GM12878 (cell line): ENCODE measurements around the gene DAO. TPM values are rescaled to one million over a fixed set of nuclear protein-coding genes. Genes with fewer than 3 reads are reported as not detected.
A peak's percentile ranks its signal among the peaks of the same experiment; 100 is the strongest.

Experiments used
- ATAC-seq: fragments of 200-7000 bp; cut with Tn5 transposase; 3 replicates; pipeline ENCODE4 v1.9.1; 2020; ENCODE audit warnings: mild to moderate bottlenecking, moderate library complexity
- BruUV-seq: library from RNA; stranded (reverse); fragments of 400-500 nt; replicated peaks from 2 replicates; lab custom pipeline; 2021; lab: Mats Ljungman, UMichigan
- CTCF ChIA-PET: fragments of 300-600 bp; sonication (Branson Sonifier 250); formaldehyde crosslinking; extraction: SDS; loops from one replicate; lab custom pipeline; 2021; ENCODE audit warnings: inconsistent platforms; lab: Yijun Ruan, JAX
- POLR2A ChIA-PET: fragments of 350-600 bp; formaldehyde crosslinking; extraction: SDS; loops from one replicate; lab custom pipeline; 2021; ENCODE audit warnings: inconsistent platforms; lab: Charles Lee
- RAD21 ChIA-PET: fragments of 300-600 bp; sonication (Branson Sonifier 250); formaldehyde crosslinking; loops from one replicate; lab custom pipeline; 2023; ENCODE audit warnings: antibody characterized with exemption; ENCODE audit not compliant: unreplicated experiment; lab: Charles Lee
- SMC1A ChIA-PET: fragments of 300-600 bp; sonication (Branson Sonifier 250); formaldehyde crosslinking; loops from one replicate; lab custom pipeline; 2023; ENCODE audit not compliant: unreplicated experiment, uncharacterized antibody; lab: Charles Lee
- DNase-seq: peaks from one replicate; pipeline ENCODE4 v3.0.0-alpha.2; 2011; ENCODE audit warnings: low read depth, low spot score
- FAIRE-seq: peaks from 3 replicates; lab custom pipeline; 2011; peaks lifted over from hg19 to GRCh38; lab: Jason Lieb, UNC
- H2AFZ ChIP-seq: 2 replicates; pipeline ENCODE4 v1.6.0; 2011; ENCODE audit warnings: low read depth, low read length, control low read depth; ENCODE audit not compliant: control insufficient read depth
- H3K27ac ChIP-seq: 2 replicates; pipeline ENCODE4 v1.5.1; 2011; ENCODE audit warnings: control low read depth; ENCODE audit not compliant: control insufficient read depth, insufficient read depth
- H3K27me3 ChIP-seq, 2 experiments: replicated peaks in 1 of 2; 2 replicates each; pipeline versions ENCODE4 v1.6.0 to v1.6.1; 2011; ENCODE audit warnings: low read length in 1 of 2; ENCODE audit not compliant: control insufficient read depth in 2 of 2, insufficient read depth in 2 of 2
- H3K36me3 ChIP-seq, 2 experiments: 2 replicates each; pipeline ENCODE4 v1.5.1; 2011; ENCODE audit warnings: low read length in 1 of 2; ENCODE audit not compliant: control insufficient read depth in 2 of 2, insufficient read depth in 2 of 2
- H3K4me1 ChIP-seq: 2 replicates; pipeline ENCODE4 v1.6.1; 2011; ENCODE audit warnings: mild to moderate bottlenecking, low read length, moderate library complexity, mixed read lengths; ENCODE audit not compliant: control insufficient read depth, insufficient read depth
- H3K4me2 ChIP-seq: 2 replicates; pipeline ENCODE4 v1.6.0; 2011; ENCODE audit warnings: control low read depth; ENCODE audit not compliant: control insufficient read depth, insufficient read depth
- H3K4me3 ChIP-seq: fragments of 200-600 bp; sonication (generic); 2 replicates; pipeline ENCODE4 v1.5.1; 2016
- H3K79me2 ChIP-seq: 2 replicates; pipeline ENCODE4 v1.6.0; 2011; ENCODE audit warnings: low read length; ENCODE audit not compliant: control insufficient read depth, insufficient read depth
- H3K9ac ChIP-seq: 2 replicates; pipeline ENCODE4 v1.8.0; 2011; ENCODE audit warnings: low read length, control low read depth, mixed read lengths; ENCODE audit not compliant: control insufficient read depth, insufficient read depth
- H3K9me3 ChIP-seq: replicated peaks from 3 replicates; pipeline ENCODE4 v1.5.1; 2011; ENCODE audit warnings: mild to moderate bottlenecking, low read length; ENCODE audit not compliant: control insufficient read depth, insufficient read depth
- H4K20me1 ChIP-seq: 2 replicates; pipeline ENCODE4 v1.6.0; 2011; ENCODE audit not compliant: control insufficient read depth, insufficient read depth
- IRF5 ChIP-seq: fragments of 450-650 bp; IDR thresholded peaks from 2 replicates; pipeline ENCODE4 v1.6.1; 2017; ENCODE audit warnings: borderline replicate concordance
- NR2C1 ChIP-seq: fragments of 450-650 bp; IDR thresholded peaks from 2 replicates; pipeline ENCODE4 v1.6.1; 2017; ENCODE audit warnings: antibody characterized with exemption, mild to moderate bottlenecking, moderate library complexity
- POLR2AphosphoS5 ChIP-seq: IDR thresholded peaks from 2 replicates; pipeline ENCODE4 v1.6.1; 2011; ENCODE audit warnings: mild to moderate bottlenecking, low read length, inconsistent platforms
- ZBED1 ChIP-seq: IDR thresholded peaks from 2 replicates; pipeline ENCODE4 v1.6.1; 2016; ENCODE audit warnings: borderline replicate concordance
- WGBS: methylation state at CpG from one replicate; pipeline ENCODE4 v1.1.6; 2016; ENCODE audit warnings: low lambda C conversion rate; ENCODE audit not compliant: insufficient replicate concordance, insufficient coverage; ENCODE audit errors: missing lambda C conversion rate; 5-methylcytosine and 5-hydroxymethylcytosine counted together
- in situ Hi-C: fragments of 300-500 bp; cut with MboI; formaldehyde crosslinking; loops from 9 replicates; pipeline ENCODE4 v1.14.3; 2018; ENCODE audit warnings: mixed read lengths
- intact Hi-C: fragments of 100-400 bp; cut with micrococcal nuclease; formaldehyde crosslinking; loops from one replicate; pipeline ENCODE4 v1.14.2; 2022; ENCODE audit not compliant: unreplicated experiment
- polyA plus RNA-seq, 11 experiments: library from polyadenylated mRNA; depleted of rRNA in 4 of 11; unstranded in 6 of 11; stranded (reverse) in 5 of 11; fragments of >200 nt; fragmentation: Nextera tagmentation in 4 of 11; fragmentation: Illumina TruSeq in 1 of 11; extraction: Ambion mirVana in 4 of 11; extraction: Trizol in 1 of 11; gene quantifications; 1 replicate in 1 of 11; 2 replicates in 10 of 11; pipeline versions ENCODE4 v1.2.1 to v1.2.3, GENCODE V29; 2011 to 2016; ENCODE audit warnings: inconsistent platforms in 2 of 11, missing spikeins in 2 of 11, low read depth in 1 of 11
- total RNA-seq, 4 experiments: library from RNA; depleted of rRNA in 3 of 4; stranded (reverse); fragments of >200 nt in 3 of 4; fragmentation: Illumina TruSeq in 1 of 4; extraction: Trizol in 1 of 4; gene quantifications; 2 replicates each; pipeline versions ENCODE4 v1.2.1 to v1.2.3, GENCODE V29; 2013 to 2021
- TF ChIP-seq, protein P1 (sequence below): fragments of 450-650 bp; IDR thresholded peaks from 2 replicates; pipeline ENCODE4 v1.6.1; 2018; ENCODE audit warnings: mild to moderate bottlenecking, low read depth, moderate library complexity; ENCODE audit not compliant: partially characterized antibody

The DAO gene
- total and polyA plus RNA-seq, 10 of the 15 experiments (the other 5 are each of a cell fraction or from before 2014, with no cell fraction given) = 0.15 TPM; not detected in 9

DNA sequence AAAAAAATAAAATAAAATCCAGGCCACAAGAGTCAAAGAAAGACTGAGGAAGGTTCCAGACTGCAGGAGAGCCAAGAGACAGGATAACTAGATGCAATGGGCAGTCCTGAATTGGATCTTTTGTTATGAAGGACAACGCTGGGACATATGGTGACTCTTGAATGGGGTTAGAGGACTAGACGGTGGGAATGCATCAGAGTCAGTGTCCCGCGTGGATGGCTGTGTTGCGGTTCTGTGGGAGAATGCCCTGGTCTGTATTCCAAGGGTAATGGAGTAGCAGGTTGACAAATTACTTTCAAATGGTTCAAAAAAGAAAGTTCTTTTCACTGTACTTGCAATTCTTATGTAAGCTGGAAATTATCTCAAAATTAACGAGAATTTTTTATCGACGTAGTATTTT is 42.7 kb upstream of the DAO start:
- H3K27ac ChIP-seq = no peak overlapping the region
- POLR2A ChIA-PET = interaction anchor here (4.7 kb wide), 1 partner anchor 13 kb away, joined by 40 read pairs; no protein-coding TSS in a partner anchor

More for the DNA sequence above, 42.7 kb upstream of the DAO start:
- RAD21 ChIA-PET = interaction anchor here (1.4 to 2.0 kb wide), 3 partner anchors 114 to 220 kb away, joined by 3 to 6 read pairs (median 4); partner anchors contain the start of gene SELPLG
- ATAC-seq = no peak
- no peak overlapping the region for H3K9ac ChIP-seq
- no peaks in the 10 kb centered on the region for H3K27me3 ChIP-seq
- no peak for DNase-seq
- TF ChIP-seq POLR2AphosphoS5 = 0 out of 2 replicates have a peak, but pooled peaks have one; percentile 14
- no peak for TF ChIP-seq ZBED1
- no peak for TF ChIP-seq IRF5
- TF ChIP-seq, protein P1, sequence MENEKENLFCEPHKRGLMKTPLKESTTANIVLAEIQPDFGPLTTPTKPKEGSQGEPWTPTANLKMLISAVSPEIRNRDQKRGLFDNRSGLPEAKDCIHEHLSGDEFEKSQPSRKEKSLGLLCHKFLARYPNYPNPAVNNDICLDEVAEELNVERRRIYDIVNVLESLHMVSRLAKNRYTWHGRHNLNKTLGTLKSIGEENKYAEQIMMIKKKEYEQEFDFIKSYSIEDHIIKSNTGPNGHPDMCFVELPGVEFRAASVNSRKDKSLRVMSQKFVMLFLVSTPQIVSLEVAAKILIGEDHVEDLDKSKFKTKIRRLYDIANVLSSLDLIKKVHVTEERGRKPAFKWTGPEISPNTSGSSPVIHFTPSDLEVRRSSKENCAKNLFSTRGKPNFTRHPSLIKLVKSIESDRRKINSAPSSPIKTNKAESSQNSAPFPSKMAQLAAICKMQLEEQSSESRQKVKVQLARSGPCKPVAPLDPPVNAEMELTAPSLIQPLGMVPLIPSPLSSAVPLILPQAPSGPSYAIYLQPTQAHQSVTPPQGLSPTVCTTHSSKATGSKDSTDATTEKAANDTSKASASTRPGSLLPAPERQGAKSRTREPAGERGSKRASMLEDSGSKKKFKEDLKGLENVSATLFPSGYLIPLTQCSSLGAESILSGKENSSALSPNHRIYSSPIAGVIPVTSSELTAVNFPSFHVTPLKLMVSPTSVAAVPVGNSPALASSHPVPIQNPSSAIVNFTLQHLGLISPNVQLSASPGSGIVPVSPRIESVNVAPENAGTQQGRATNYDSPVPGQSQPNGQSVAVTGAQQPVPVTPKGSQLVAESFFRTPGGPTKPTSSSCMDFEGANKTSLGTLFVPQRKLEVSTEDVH = no peak
- no peak for TF ChIP-seq NR2C1
- TF ChIP-seq, all 136 proteins: peak for 1
- intact Hi-C loops (no loop called here), in situ Hi-C loops (no loop called here)
- Histone ChIP-seq H3K4me1 (peaks cover 27% of the 10 kb centered on the region), H3K36me3 (peaks cover 10 to 15% of the 10 kb centered on the region in 2 experiments), H4K20me1 (no peaks in the 10 kb centered on the region), H2AFZ (no peak overlapping the region), H3K4me3 (no peak overlapping the region), H3K79me2 (peaks cover 32% of the 10 kb centered on the region), H3K9me3 (no peaks in the 10 kb centered on the region), H3K4me2 (no peak overlapping the region)
- ChIA-PET CTCF (interaction anchor here (0.6 to 3.7 kb wide), 5 partner anchors 12 to 173 kb away, joined by 3 to 26 read pairs (median 4); no protein-coding TSS in a partner anchor), SMC1A (interaction anchor here (0.6 to 4.2 kb wide), 7 partner anchors 11 to 1475 kb away, joined by 3 to 44 read pairs (median 7); partner anchors contain the start of gene ALKBH2)
- WGBS = 98% methylated on average over 8 of the region's 8 CpGs
- FAIRE-seq = no peak
- no TSS peak for BruUV-seq
